Uterus (tissue), 2 donors: ENCODE results near the gene CAMK2G.

ENCODE experiments used
- CTCF ChIP-seq, 4 experiments: fragments of 200-600 bp in 2 of 4; fragments of 450-650 bp in 2 of 4; sonication (generic) in 2 of 4; IDR thresholded peaks; one replicate each; pipeline ENCODE4 v1.5.1; 2016 to 2019; ENCODE audit warnings: antibody characterized with exemption in 4 of 4, mild to moderate bottlenecking in 2 of 4, moderate library complexity in 1 of 4
- POLR2A ChIP-seq, 2 donors: fragments of 450-650 bp; IDR thresholded peaks; one replicate each; pipeline ENCODE4 v1.6.1; 2016; ENCODE audit warnings: antibody characterized with exemption in 2 of 2, mild to moderate bottlenecking in 1 of 2, moderate library complexity in 1 of 2

- no peak for TF ChIP-seq CTCF (IDR thresholded peaks at IDR 0.05)
- no peak for TF ChIP-seq POLR2A (IDR thresholded peaks at IDR 0.05)
Observed at GRCh38 chr10:73763343-73763742, 111.0 kb downstream of the CAMK2G start.
